Aorta (tissue), 5 donors: ENCODE measurements around the gene MYO19. TPM values are rescaled to one million over a fixed set of nuclear protein-coding genes. Genes with fewer than 3 reads are reported as not detected.

Experiments
- ATAC-seq: fragments of 200-7000 bp; cut with Tn5 transposase; one replicate; pipeline ENCODE4 v1.9.1; 2022; ENCODE audit warnings: moderate library complexity; ENCODE audit not compliant: low FRiP score
- DNase-seq, 2 donors: peaks; one replicate each; pipeline ENCODE4 v3.0.0-alpha.2; 2020
- H3K27ac ChIP-seq, 2 donors: one replicate each; pipeline ENCODE4 v1.5.1; 2013; ENCODE audit warnings: low read length in 2 of 2, mild to moderate bottlenecking in 2 of 2, moderate library complexity in 2 of 2, control low read depth in 1 of 2, inconsistent platforms in 1 of 2, low read depth in 1 of 2
- H3K27me3 ChIP-seq, 2 donors: one replicate each; pipeline ENCODE4 v1.6.1; 2013; ENCODE audit warnings: control low read depth in 1 of 2, low read length in 1 of 2, mild to moderate bottlenecking in 1 of 2, moderate library complexity in 1 of 2; ENCODE audit not compliant: insufficient read depth in 2 of 2, control insufficient read depth in 1 of 2
- H3K36me3 ChIP-seq, 2 donors: one replicate each; pipeline ENCODE4 v1.6.1; 2013; ENCODE audit warnings: control low read depth in 1 of 2, low read length in 1 of 2, mild to moderate bottlenecking in 1 of 2; ENCODE audit not compliant: insufficient read depth in 2 of 2, control insufficient read depth in 1 of 2
- H3K4me1 ChIP-seq, 2 donors: one replicate each; pipeline ENCODE4 v1.6.1; 2013; ENCODE audit warnings: low read length in 2 of 2, control low read depth in 1 of 2, mild to moderate bottlenecking in 1 of 2, moderate library complexity in 1 of 2; ENCODE audit not compliant: insufficient read depth in 2 of 2, control insufficient read depth in 1 of 2
- H3K4me3 ChIP-seq, 2 donors: one replicate each; pipeline ENCODE4 v1.5.1; 2013; ENCODE audit warnings: low read length in 2 of 2, control low read depth in 1 of 2, mild to moderate bottlenecking in 1 of 2
- H3K9me3 ChIP-seq: one replicate; pipeline ENCODE4 v1.6.1; 2013; ENCODE audit warnings: mild to moderate bottlenecking, low read length; ENCODE audit not compliant: control insufficient read depth
- WGBS, 2 donors: extraction: QIAGEN DNeasy Blood & Tissue Kit; methylation state at CpG; one replicate each; pipeline ENCODE4 v1.1.7; 2013; 5-methylcytosine and 5-hydroxymethylcytosine counted together
- intact Hi-C, 2 donors: fragments of 100-400 bp; cut with DNase I; formaldehyde crosslinking; loops; one replicate each; pipeline versions ENCODE4 v1.14.2 to v1.15.0; 2022
- polyA plus RNA-seq, 2 donors: library from polyadenylated mRNA; stranded (reverse); fragments of 200-250 nt; gene quantifications; one replicate each; pipeline ENCODE4 v1.2.3, GENCODE V29; 2013
- total RNA-seq, 2 donors: library from RNA; stranded (reverse); fragmentation: NEBNext Ultra II Directional; extraction: Animal tissue kit (Norgen Biotek cat#: 25700); gene quantifications; one replicate each; pipeline ENCODE4 v1.2.1, GENCODE V29; 2021
- donor health status: healthy with polysubstance abuse.
- donor health status: Bipolar disorder and iron deficiency.
- donor health status: DM: no; HTN: no; CAD: no.
- donor health status: DM: no; HTN: no; CAD: no.
- donor health status: DM: yes; HTN: yes; CAD: no.

Gene MYO19
- total and polyA plus RNA-seq, 4 donors = 13.1 to 57.3 (median 32.2) TPM

GRCh38 chr17:36506831-36507230, 27.8 kb downstream of the MYO19 start:
- DNase-seq (no peak), ATAC-seq (no peak)
- Histone ChIP-seq H3K9me3 (no peaks in the 10 kb centered on the region), H3K36me3 (no peaks in the 10 kb centered on the region), H3K4me1 (no peaks in the 10 kb centered on the region), H3K27me3 (no peaks in the 10 kb centered on the region), H3K4me3 (no peak overlapping the region), H3K27ac (no peak overlapping the region)
- WGBS, 2 donors = 84 to 93% methylated on average over 11 of the region's 11 CpGs
- intact Hi-C loops = no loop called here

- Histone ChIP-seq H3K27me3 (no peaks in the 10 kb centered on the region), H3K4me1 (no peaks in the 10 kb centered on the region), H3K9me3 (no peaks in the 10 kb centered on the region), H3K36me3 (no peaks in the 10 kb centered on the region), H3K4me3 (no peak overlapping the region), H3K27ac (no peak overlapping the region)
- ATAC-seq (no peak), DNase-seq (no peak)
- WGBS, 2 donors = 83 to 86% methylated on average over 6 of the region's 6 CpGs
- intact Hi-C loops = no loop called here
These were observed 28.3 kb downstream of the MYO19 start for GRCh38 chr17:36506249-36506826.

- no peak for ATAC-seq
- Histone ChIP-seq H3K4me3 (no peak overlapping the region), H3K9me3 (no peaks in the 10 kb centered on the region), H3K27ac (no peak overlapping the region), H3K27me3 (no peaks in the 10 kb centered on the region), H3K4me1 (no peaks in the 10 kb centered on the region), H3K36me3 (no peaks in the 10 kb centered on the region)
- 91 to 94% methylated on average over 8 of the region's 8 CpGs for WGBS, 2 donors
- DNase-seq = no peak
- intact Hi-C loops = no loop called here
These were observed 29.5 kb downstream of the MYO19 start for GRCh38 chr17:36505171-36505570.

- Histone ChIP-seq H3K36me3 (no peaks in the 10 kb centered on the region), H3K4me1 (no peaks in the 10 kb centered on the region), H3K27me3 (no peaks in the 10 kb centered on the region), H3K27ac (no peak overlapping the region), H3K9me3 (no peaks in the 10 kb centered on the region), H3K4me3 (no peak overlapping the region)
- DNase-seq (peak in 1 of 2 donors; percentile 22), ATAC-seq (no peak)
- 95% methylated on average over 5 of the region's 5 CpGs for WGBS, 2 donors
- intact Hi-C loops = no loop called here
These were observed 30.5 kb downstream of the MYO19 start for GRCh38 chr17:36504156-36504545.

GRCh38 chr17:36503456-36504155, 31.1 kb downstream of the MYO19 start:
- Histone ChIP-seq H3K27me3 (no peaks in the 10 kb centered on the region), H3K4me3 (no peak overlapping the region), H3K27ac (no peak overlapping the region), H3K4me1 (no peaks in the 10 kb centered on the region), H3K36me3 (peaks cover 0 to 2% of the 10 kb centered on the region in 2 donors), H3K9me3 (no peaks in the 10 kb centered on the region)
- ATAC-seq = no peak
- 91 to 94% methylated on average over 7 of the region's 7 CpGs for WGBS, 2 donors
- intact Hi-C loops = no loop called here
- peak in 1 of 2 donors; percentile 70 for DNase-seq

GRCh38 chr17:36501963-36502362, 32.7 kb downstream of the MYO19 start:
- Histone ChIP-seq H3K4me1 (no peaks in the 10 kb centered on the region), H3K9me3 (no peaks in the 10 kb centered on the region), H3K4me3 (no peak overlapping the region), H3K27ac (no peak overlapping the region), H3K36me3 (peaks cover 0 to 3% of the 10 kb centered on the region in 2 donors), H3K27me3 (no peaks in the 10 kb centered on the region)
- DNase-seq (no peak), ATAC-seq (no peak)
- 85 to 94% methylated on average over 3 to 6 of the region's 6 CpGs for WGBS, 2 donors
- intact Hi-C loops = no loop called here

GRCh38 chr17:36501351-36501750, 33.3 kb downstream of the MYO19 start:
- peaks cover 0 to 3% of the 10 kb centered on the region in 2 donors for H3K36me3 ChIP-seq
- peak in 1 of 2 donors; percentile 64 for DNase-seq
- H3K4me3 ChIP-seq = no peak overlapping the region
- no peaks in the 10 kb centered on the region for H3K4me1 ChIP-seq
- no peak for ATAC-seq
- H3K27me3 ChIP-seq = no peaks in the 10 kb centered on the region
- H3K9me3 ChIP-seq = no peaks in the 10 kb centered on the region
- intact Hi-C loops = no loop called here
- whole genome bisulfite sequencing, 2 donors = 95 to 98% methylated on average over 3 of the region's 3 CpGs
- no peak overlapping the region for H3K27ac ChIP-seq

- ATAC-seq (peak; percentile 33), DNase-seq (peak in 1 of 2 donors; percentile 61)
- intact Hi-C loops = no loop called here
- 90 to 92% methylated on average over 12 to 15 of the region's 15 CpGs for WGBS, 2 donors
- Histone ChIP-seq H3K4me1 (no peaks in the 10 kb centered on the region), H3K27ac (no peak overlapping the region), H3K9me3 (no peaks in the 10 kb centered on the region), H3K4me3 (no peak overlapping the region), H3K27me3 (no peaks in the 10 kb centered on the region), H3K36me3 (peaks cover 4 to 6% of the 10 kb centered on the region in 2 donors)
These were observed 33.9 kb downstream of the MYO19 start for GRCh38 chr17:36500745-36501225.
